Femur (tissue), 1 donor: Measurements from ENCODE around the gene SPINK1.
"Not testable (repeated sequence)": the region's sequence is repeated elsewhere in the genome, so short reads cannot be mapped to it uniquely, and the experiment has no call there.

Source experiments
- DNase-seq: peaks from one replicate; pipeline ENCODE4 v3.0.0-alpha.2; 2017

The SPINK1 gene

DNA sequence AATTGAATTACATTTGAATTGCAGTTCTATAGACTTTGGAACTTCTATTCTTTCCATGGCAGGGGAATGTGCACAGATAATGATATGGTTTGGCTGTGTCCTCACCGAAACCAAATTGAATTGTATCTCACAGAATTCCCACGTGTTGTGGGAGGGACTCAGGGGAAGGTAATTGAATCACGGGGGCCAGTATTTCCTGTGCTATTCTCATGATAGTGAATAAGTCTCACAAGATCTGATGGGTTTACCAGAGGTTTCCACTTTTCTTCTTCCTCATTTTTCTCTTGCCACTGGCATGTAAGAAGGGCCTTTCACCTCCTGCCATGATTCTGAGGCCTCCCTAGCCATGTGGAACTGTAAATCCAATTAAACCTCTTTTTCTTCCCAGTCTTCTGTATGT lies 28.3 kb downstream of the SPINK1 start:
- not testable (repeated sequence) for DNase-seq

GRCh38 chr5:147801461-147801860 lies 30.0 kb downstream of the SPINK1 start:
- DNase-seq, result no peak

GRCh38 chr5:147800491-147800890 lies 31.0 kb downstream of the SPINK1 start:
- no peak for DNase-seq

DNA sequence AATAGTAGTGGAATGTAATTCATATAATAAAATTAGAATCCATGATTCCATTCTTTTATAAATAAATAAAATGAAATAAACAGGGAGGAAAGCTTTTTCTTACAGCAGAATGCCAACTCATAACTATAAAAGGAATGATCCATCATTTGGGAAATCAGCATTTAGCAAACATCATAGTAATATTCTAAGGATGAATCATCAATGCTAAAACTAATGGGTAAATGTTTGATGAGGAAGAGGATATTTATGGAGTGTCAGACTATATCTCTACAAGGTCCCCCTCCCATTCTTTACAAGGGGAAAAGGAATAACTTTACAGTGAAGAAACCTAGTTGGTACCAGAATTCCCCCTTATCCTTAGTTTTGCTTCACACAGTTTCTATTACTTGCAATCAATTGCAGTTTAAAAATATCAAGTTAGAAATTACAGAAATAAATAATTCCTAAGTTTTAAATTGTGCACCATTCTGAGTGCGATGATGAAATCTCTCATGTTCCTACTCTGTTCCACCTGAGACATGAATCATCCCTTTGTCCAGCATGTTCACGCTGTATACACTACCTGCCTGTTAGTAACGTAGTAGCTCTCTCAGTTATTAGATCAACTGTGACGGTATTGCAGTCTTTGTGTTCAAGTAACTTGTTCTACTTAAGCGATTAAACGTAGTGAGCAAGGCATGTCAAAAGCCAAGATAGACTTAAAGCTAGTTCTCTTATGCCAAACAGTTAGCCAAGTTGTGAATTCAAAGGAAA lies 34.7 kb downstream of the SPINK1 start:
- DNase-seq, result no peak

DNA sequence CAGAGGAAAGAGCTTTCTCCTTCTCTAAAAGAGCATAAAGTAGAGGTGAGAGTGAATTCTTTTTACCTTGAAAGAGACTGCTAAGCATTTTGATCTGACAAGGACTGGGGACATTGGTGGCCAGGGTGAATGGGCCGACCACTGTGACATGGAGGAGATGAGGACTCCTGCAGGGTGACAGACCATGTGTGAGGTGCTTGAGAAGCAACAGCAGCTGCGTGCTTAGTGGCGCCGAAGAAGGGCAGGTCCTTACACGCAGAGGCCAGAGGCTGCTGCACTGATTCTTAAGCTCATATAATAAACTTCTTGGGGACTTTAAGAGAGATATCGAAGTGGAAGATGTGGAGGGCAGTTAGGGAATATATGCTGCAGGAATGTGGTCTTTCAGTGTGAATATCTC lies 40.3 kb downstream of the SPINK1 start:
- no peak for DNase-seq

- DNase-seq, result no peak
Observed at GRCh38 chr5:147789820-147790219, 41.7 kb downstream of the SPINK1 start.

- no peak for DNase-seq
Observed at GRCh38 chr5:147788023-147788422, 43.4 kb downstream of the SPINK1 start.

- no peak for DNase-seq
Observed at GRCh38 chr5:147786142-147786541, 45.3 kb downstream of the SPINK1 start.

- DNase-seq, result no peak
Observed at GRCh38 chr5:147784146-147784987, 47.1 kb downstream of the SPINK1 start.

DNA sequence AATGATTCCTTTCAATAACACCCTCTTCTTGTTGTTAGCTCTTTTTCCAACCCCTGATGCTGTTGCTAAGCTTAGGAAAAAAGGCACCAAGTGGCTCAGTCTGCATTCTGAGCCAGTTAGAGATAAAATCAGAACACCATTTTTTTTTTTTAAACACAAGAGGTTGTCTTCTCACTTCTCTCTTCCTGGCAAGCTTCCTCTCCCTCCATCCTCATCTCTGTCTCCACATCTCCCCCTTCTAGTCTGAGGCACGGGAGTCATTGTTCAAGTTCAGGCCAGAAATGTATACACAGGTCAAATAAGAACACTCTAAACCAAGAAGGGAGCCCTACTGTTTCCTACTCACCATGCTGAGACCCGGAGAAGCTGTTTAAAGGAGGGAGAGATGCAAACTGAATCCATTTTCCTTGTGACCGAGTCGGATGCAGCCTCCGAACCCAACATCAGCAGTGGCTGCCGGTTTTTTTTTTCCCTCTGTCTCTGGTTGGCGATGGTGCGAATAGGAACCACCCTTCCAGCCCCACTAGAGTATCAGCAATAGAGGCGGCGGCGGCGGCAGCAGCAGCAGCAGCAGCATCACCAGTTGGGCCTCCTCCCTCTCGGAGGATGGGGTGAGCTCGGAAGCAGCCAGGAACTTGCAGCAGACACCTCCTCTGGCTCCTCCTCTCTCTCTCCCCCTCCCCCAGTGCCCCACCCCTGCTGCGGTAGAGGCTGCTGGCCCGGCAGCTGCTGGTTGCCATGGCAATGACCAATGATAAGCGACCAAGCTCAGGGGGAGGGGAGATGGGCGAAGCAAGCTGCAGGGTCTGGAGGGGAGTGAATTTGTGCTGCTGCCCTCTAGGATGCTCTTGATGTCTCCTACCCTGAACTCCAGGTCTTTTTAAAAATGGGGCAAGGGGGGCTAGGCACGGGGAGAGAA lies 49.1 kb downstream of the SPINK1 start, which contains the start of gene JAKMIP2:
JAKMIP2 (minus strand) TSS at position 619 of the 919 bp plus-strand sequence. CDS start 110,922 bp downstream, outside the sequence.
- DNase-seq, result peak; percentile 96

GRCh38 chr5:147780924-147781573 lies 50.4 kb downstream of the SPINK1 start:
- DNase-seq, result no peak

- DNase-seq, result no peak
Observed at GRCh38 chr5:147779694-147780093, 51.8 kb downstream of the SPINK1 start.

DNA sequence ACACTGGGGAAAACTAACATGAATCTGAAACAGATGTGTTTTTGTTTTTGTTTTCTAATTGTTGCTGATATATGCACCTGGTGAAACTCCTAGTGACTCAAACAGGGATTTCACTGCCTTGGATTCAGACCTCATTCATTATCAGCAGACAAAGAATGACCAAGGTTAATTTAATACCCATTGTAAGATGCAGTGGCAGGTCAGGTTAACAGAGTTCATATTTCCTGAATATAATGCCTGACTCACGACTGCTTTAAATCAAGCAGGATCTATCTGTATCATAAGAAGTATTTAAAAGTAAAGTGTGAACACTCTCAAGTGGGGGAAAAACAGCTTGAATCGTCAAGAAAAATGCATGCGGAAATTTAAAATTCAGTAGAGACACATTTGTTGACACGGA lies 54.5 kb downstream of the SPINK1 start:
- no peak for DNase-seq
